A673 (cell line): ENCODE measurements around the gene MYO5A. TPM values are rescaled to one million over a fixed set of nuclear protein-coding genes. Genes with fewer than 3 reads are reported as not detected.

Experiments used
- BruUV-seq: library from RNA; stranded (reverse); fragments of 400-500 nt; replicated peaks from 2 replicates; lab custom pipeline; 2021; lab: Mats Ljungman, UMichigan
- CTCF ChIA-PET: fragments of 300-600 bp; sonication (Branson Sonifier 250); formaldehyde crosslinking; loops from one replicate; lab custom pipeline; 2022; ENCODE audit warnings: antibody characterized with exemption; lab: Charles Lee
- POLR2A ChIA-PET: fragments of 300-600 bp; sonication (Branson Sonifier 250); formaldehyde crosslinking; loops from one replicate; lab custom pipeline; 2022; ENCODE audit warnings: antibody characterized with exemption; ENCODE audit not compliant: low non-redundant PET; lab: Charles Lee
- DNase-seq: peaks from one replicate; pipeline ENCODE4 v3.0.0-alpha.2; 2015; ENCODE audit warnings: low spot score
- H3K27ac ChIP-seq: fragments of 200-600 bp; sonication (generic); 2 replicates; pipeline ENCODE4 v1.5.1; 2016; ENCODE audit warnings: mixed run types, low read depth, mild to moderate bottlenecking, mixed read lengths, antibody characterized with exemption, low read length; ENCODE audit not compliant: poor library complexity, severe bottlenecking
- H3K27me3 ChIP-seq: fragments of 200-600 bp; sonication (generic); replicated peaks from 2 replicates; pipeline ENCODE4 v1.6.1; 2017; ENCODE audit warnings: mixed run types, low read depth, mild to moderate bottlenecking, mixed read lengths, antibody characterized with exemption, low read length; ENCODE audit not compliant: insufficient read depth, poor library complexity
- H3K36me3 ChIP-seq: fragments of 200-600 bp; sonication (generic); 2 replicates; pipeline ENCODE4 v1.6.1; 2016; ENCODE audit warnings: mixed run types, mild to moderate bottlenecking, mixed read lengths, antibody characterized with exemption, low read length; ENCODE audit not compliant: insufficient read depth, poor library complexity, severe bottlenecking
- H3K4me1 ChIP-seq: fragments of 200-600 bp; sonication (generic); 2 replicates; pipeline ENCODE4 v1.6.1; 2017; ENCODE audit warnings: mixed run types, mild to moderate bottlenecking, mixed read lengths, antibody characterized with exemption, low read length; ENCODE audit not compliant: insufficient read depth, poor library complexity, severe bottlenecking
- H3K4me3 ChIP-seq: fragments of 200-600 bp; sonication (generic); 2 replicates; pipeline ENCODE4 v1.5.1; 2016; ENCODE audit warnings: low read depth, mixed run types, mild to moderate bottlenecking, mixed read lengths, low read length; ENCODE audit not compliant: poor library complexity, severe bottlenecking
- H3K9me3 ChIP-seq: fragments of 200-600 bp; sonication (generic); 2 replicates; pipeline ENCODE4 v1.6.1; 2016; ENCODE audit warnings: mixed run types, low read depth, mild to moderate bottlenecking, mixed read lengths, antibody characterized with exemption, low read length; ENCODE audit not compliant: poor library complexity, severe bottlenecking
- EZH2 ChIP-seq: fragments of 200-600 bp; sonication (generic); IDR thresholded peaks from 2 replicates; pipeline ENCODE4 v1.6.1; 2017; ENCODE audit warnings: borderline replicate concordance, low read depth, mild to moderate bottlenecking, mixed read lengths, antibody characterized with exemption, low read length; ENCODE audit not compliant: poor library complexity, severe bottlenecking
- intact Hi-C: fragments of 100-400 bp; cut with micrococcal nuclease; formaldehyde crosslinking; loops from one replicate; pipeline ENCODE4 v1.10.0; 2022; ENCODE audit not compliant: unreplicated experiment
- total RNA-seq: library from RNA; stranded (reverse); gene quantifications from 2 replicates; pipeline ENCODE4 v1.2.3, GENCODE V29; 2021
- TF ChIP-seq, protein P1 (sequence below): fragments of 300-800, 200-600 bp; sonication (generic); conservative IDR thresholded peaks from 2 replicates; pipeline ENCODE4 v1.5.1; 2017; ENCODE audit warnings: low read depth, mild to moderate bottlenecking, antibody characterized with exemption, low read length, moderate library complexity, mixed read lengths

MYO5A gene
- total RNA-seq, 1 experiment from 2014 or later: 16.8 TPM

GRCh38 chr15:52427804-52428203 lies 100.9 kb downstream of the MYO5A start:
- CTCF ChIA-PET: no interaction called here
- intact Hi-C loops: no loop called here
- no peaks in the 10 kb centered on the region for H3K9me3 ChIP-seq
- no peaks in the 10 kb centered on the region for H3K4me1 ChIP-seq
- H3K4me3 ChIP-seq: no peak overlapping the region
- no peaks in the 10 kb centered on the region for H3K36me3 ChIP-seq
- BruUV-seq: no TSS peak
- no peaks in the 10 kb centered on the region for H3K27me3 ChIP-seq
- TF ChIP-seq, protein P1, sequence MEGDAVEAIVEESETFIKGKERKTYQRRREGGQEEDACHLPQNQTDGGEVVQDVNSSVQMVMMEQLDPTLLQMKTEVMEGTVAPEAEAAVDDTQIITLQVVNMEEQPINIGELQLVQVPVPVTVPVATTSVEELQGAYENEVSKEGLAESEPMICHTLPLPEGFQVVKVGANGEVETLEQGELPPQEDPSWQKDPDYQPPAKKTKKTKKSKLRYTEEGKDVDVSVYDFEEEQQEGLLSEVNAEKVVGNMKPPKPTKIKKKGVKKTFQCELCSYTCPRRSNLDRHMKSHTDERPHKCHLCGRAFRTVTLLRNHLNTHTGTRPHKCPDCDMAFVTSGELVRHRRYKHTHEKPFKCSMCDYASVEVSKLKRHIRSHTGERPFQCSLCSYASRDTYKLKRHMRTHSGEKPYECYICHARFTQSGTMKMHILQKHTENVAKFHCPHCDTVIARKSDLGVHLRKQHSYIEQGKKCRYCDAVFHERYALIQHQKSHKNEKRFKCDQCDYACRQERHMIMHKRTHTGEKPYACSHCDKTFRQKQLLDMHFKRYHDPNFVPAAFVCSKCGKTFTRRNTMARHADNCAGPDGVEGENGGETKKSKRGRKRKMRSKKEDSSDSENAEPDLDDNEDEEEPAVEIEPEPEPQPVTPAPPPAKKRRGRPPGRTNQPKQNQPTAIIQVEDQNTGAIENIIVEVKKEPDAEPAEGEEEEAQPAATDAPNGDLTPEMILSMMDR: no peak
- no peak for TF ChIP-seq EZH2
- no peak for DNase-seq
- no peak overlapping the region for H3K27ac ChIP-seq
- POLR2A ChIA-PET: interaction anchor here (0.5 kb wide), 1 partner anchor 231 kb away, joined by 5 read pairs; no protein-coding TSS in a partner anchor

GRCh38 chr15:52424856-52425431 lies 103.7 kb downstream of the MYO5A start:
- Histone ChIP-seq H3K27ac (no peak overlapping the region), H3K27me3 (no peaks in the 10 kb centered on the region), H3K4me1 (no peaks in the 10 kb centered on the region), H3K36me3 (no peaks in the 10 kb centered on the region), H3K9me3 (no peaks in the 10 kb centered on the region), H3K4me3 (no peak overlapping the region)
- intact Hi-C loops: no loop called here
- POLR2A ChIA-PET: no interaction called here
- CTCF ChIA-PET: no interaction called here
- TF ChIP-seq EZH2: no peak
- TF ChIP-seq, protein P1: no peak
- BruUV-seq: no TSS peak
- no peak for DNase-seq

GRCh38 chr15:52423852-52424251 lies 104.8 kb downstream of the MYO5A start:
- intact Hi-C loops: no loop called here
- CTCF ChIA-PET: no interaction called here
- Histone ChIP-seq H3K4me3 (no peak overlapping the region), H3K36me3 (no peaks in the 10 kb centered on the region), H3K27ac (no peak overlapping the region), H3K9me3 (no peaks in the 10 kb centered on the region), H3K4me1 (no peaks in the 10 kb centered on the region), H3K27me3 (no peaks in the 10 kb centered on the region)
- BruUV-seq: no TSS peak
- POLR2A ChIA-PET: no interaction called here
- TF ChIP-seq, protein P1: no peak
- TF ChIP-seq EZH2: no peak
- DNase-seq: no peak
